Loucy (cell line): ENCODE data around the gene EFL1.

Source experiments
- EZH2phosphoT487 ChIP-seq: fragments of 200-600 bp; IDR thresholded peaks from 2 replicates; pipeline ENCODE4 v1.6.1; 2018; ENCODE audit warnings: antibody characterized with exemption, mild to moderate bottlenecking, moderate library complexity, borderline replicate concordance
- TF ChIP-seq, protein P1 (sequence below): fragments of 200-600 bp; sonication (generic); conservative IDR thresholded peaks from 2 replicates; pipeline ENCODE4 v1.5.1; 2014; ENCODE audit warnings: mild to moderate bottlenecking, antibody characterized with exemption, low read length

DNA sequence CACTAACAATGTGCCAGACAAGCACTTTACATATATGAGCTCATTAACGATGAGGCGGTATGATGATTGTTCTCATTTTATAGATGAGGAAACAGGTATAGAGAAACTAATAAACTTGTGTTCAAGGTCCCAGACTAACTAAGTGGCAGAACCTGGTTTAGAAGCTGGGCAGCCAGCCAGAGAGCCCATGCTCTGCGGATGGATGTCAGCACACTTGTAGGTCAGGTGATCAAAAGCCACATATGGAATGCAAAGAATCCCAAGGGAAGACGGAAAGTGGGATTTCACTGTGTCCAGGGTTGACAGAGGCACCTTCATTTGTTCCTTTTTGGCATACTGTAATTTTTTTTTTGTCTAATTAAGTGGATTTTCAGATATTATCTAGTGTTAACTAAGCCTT, 103.7 kb downstream of the EFL1 start:
- TF ChIP-seq, protein P1, sequence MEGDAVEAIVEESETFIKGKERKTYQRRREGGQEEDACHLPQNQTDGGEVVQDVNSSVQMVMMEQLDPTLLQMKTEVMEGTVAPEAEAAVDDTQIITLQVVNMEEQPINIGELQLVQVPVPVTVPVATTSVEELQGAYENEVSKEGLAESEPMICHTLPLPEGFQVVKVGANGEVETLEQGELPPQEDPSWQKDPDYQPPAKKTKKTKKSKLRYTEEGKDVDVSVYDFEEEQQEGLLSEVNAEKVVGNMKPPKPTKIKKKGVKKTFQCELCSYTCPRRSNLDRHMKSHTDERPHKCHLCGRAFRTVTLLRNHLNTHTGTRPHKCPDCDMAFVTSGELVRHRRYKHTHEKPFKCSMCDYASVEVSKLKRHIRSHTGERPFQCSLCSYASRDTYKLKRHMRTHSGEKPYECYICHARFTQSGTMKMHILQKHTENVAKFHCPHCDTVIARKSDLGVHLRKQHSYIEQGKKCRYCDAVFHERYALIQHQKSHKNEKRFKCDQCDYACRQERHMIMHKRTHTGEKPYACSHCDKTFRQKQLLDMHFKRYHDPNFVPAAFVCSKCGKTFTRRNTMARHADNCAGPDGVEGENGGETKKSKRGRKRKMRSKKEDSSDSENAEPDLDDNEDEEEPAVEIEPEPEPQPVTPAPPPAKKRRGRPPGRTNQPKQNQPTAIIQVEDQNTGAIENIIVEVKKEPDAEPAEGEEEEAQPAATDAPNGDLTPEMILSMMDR = no peak
- no peak for TF ChIP-seq EZH2phosphoT487
